Natural killer cell treated with Interleukin-12 subunit alpha and Interleukin-12 subunit beta and Interleukin-15 and Interleukin-18, amount 100 ng/mL, for 72 hours (primary cell): ENCODE data around the gene IFIH1. TPM values are rescaled to one million over a fixed set of nuclear protein-coding genes. Genes with fewer than 3 reads are reported as not detected.

Experiments used
- total RNA-seq, 2 donors: library from RNA; stranded (reverse); gene quantifications; one replicate each; pipeline ENCODE4 v1.2.3, GENCODE V29; 2022

Gene IFIH1
- total RNA-seq, 2 donors from 2014 or later, result 26.7 to 30.9 TPM

Other genes starting within 250 kb of the IFIH1 start
- 100 to 1,000 TPM in 1 of 2 donors, 10 to 100 TPM in 1; 89.4 to 102 TPM for gene DPP4, start 244.5 kb downstream of the IFIH1 start, total RNA-seq
- gene GCG, start 166.4 kb downstream of the IFIH1 start, total RNA-seq, result not detected
- not detected for gene FAP, start 75.2 kb downstream of the IFIH1 start, total RNA-seq
- 1 to 10 TPM; 3.4 to 5.8 TPM for gene GCA, start 25.4 kb upstream of the IFIH1 start, total RNA-seq